Osteoblast (primary cell): Measurements from ENCODE around the gene IL31. TPM values are rescaled to one million over a fixed set of nuclear protein-coding genes. Genes with fewer than 3 reads are reported as not detected.

Source experiments
- DNase-seq: peaks from one replicate; pipeline ENCODE4 v3.0.0; 2011; ENCODE audit warnings: low spot score, mixed read lengths; ENCODE audit not compliant: insufficient read length; ENCODE audit errors: missing footprints
- H2AFZ ChIP-seq: 2 replicates; pipeline ENCODE4 v1.6.0; 2011; ENCODE audit warnings: mild to moderate bottlenecking, low read length
- H3K27ac ChIP-seq: 2 replicates; pipeline ENCODE4 v1.5.1; 2011; ENCODE audit warnings: mild to moderate bottlenecking, low read depth, low read length, moderate library complexity
- H3K27me3 ChIP-seq: 2 replicates; pipeline ENCODE4 v1.6.0; 2012; ENCODE audit warnings: mild to moderate bottlenecking, control low read depth, inconsistent platforms, low read length, moderate library complexity; ENCODE audit not compliant: insufficient read depth
- H3K36me3 ChIP-seq: 2 replicates; pipeline ENCODE4 v1.5.1; 2011; ENCODE audit warnings: mild to moderate bottlenecking, low read length, control low read depth, moderate library complexity; ENCODE audit not compliant: insufficient read depth
- H3K4me1 ChIP-seq: 2 replicates; pipeline ENCODE4 v1.5.1; 2011; ENCODE audit warnings: mild to moderate bottlenecking, low read length, control low read depth, moderate library complexity; ENCODE audit not compliant: insufficient read depth
- H3K4me2 ChIP-seq: 2 replicates; pipeline ENCODE4 v1.6.0; 2011; ENCODE audit warnings: mild to moderate bottlenecking, low read length; ENCODE audit not compliant: insufficient read depth
- H3K4me3 ChIP-seq: fragments of 200-600 bp; sonication (generic); 3 replicates; pipeline ENCODE4 v1.5.1; 2012; ENCODE audit warnings: mild to moderate bottlenecking, low read length, inconsistent platforms; ENCODE audit not compliant: insufficient read depth
- H3K79me2 ChIP-seq: 2 replicates; pipeline ENCODE4 v1.6.0; 2012; ENCODE audit warnings: mild to moderate bottlenecking, low read length, control low read depth, inconsistent platforms; ENCODE audit not compliant: insufficient read depth
- H3K9me3 ChIP-seq: 2 replicates; pipeline ENCODE4 v1.5.1; 2011; ENCODE audit warnings: low read depth, low read length, control low read depth
- H4K20me1 ChIP-seq: 2 replicates; pipeline ENCODE4 v1.6.0; 2012; ENCODE audit warnings: mild to moderate bottlenecking, low read length, control low read depth; ENCODE audit not compliant: insufficient read depth
- total RNA-seq: library from RNA; depleted of rRNA; stranded (reverse); fragments of >200 nt; gene quantifications from 2 replicates; pipeline ENCODE4 v1.2.3, GENCODE V29; 2012
- TF ChIP-seq, protein P1 (sequence below): IDR thresholded peaks from 2 replicates; pipeline ENCODE4 v1.5.1; 2011; ENCODE audit warnings: mild to moderate bottlenecking, low read depth, low read length, moderate library complexity; ENCODE audit errors: extremely low read depth

Gene IL31
- total RNA-seq, 1 donor: not detected

GRCh38 chr12:122139941-122140340 is 34.1 kb downstream of the IL31 start:
- Histone ChIP-seq H3K4me2 (no peak overlapping the region), H2AFZ (no peak overlapping the region), H3K4me3 (no peak overlapping the region), H3K79me2 (no peaks in the 10 kb centered on the region), H3K36me3 (peaks cover 54% of the 10 kb centered on the region), H4K20me1 (no peaks in the 10 kb centered on the region), H3K27ac (no peak overlapping the region), H3K4me1 (no peaks in the 10 kb centered on the region), H3K27me3 (no peaks in the 10 kb centered on the region), H3K9me3 (no peaks in the 10 kb centered on the region)
- peak; percentile 77 for DNase-seq
- TF ChIP-seq, protein P1, sequence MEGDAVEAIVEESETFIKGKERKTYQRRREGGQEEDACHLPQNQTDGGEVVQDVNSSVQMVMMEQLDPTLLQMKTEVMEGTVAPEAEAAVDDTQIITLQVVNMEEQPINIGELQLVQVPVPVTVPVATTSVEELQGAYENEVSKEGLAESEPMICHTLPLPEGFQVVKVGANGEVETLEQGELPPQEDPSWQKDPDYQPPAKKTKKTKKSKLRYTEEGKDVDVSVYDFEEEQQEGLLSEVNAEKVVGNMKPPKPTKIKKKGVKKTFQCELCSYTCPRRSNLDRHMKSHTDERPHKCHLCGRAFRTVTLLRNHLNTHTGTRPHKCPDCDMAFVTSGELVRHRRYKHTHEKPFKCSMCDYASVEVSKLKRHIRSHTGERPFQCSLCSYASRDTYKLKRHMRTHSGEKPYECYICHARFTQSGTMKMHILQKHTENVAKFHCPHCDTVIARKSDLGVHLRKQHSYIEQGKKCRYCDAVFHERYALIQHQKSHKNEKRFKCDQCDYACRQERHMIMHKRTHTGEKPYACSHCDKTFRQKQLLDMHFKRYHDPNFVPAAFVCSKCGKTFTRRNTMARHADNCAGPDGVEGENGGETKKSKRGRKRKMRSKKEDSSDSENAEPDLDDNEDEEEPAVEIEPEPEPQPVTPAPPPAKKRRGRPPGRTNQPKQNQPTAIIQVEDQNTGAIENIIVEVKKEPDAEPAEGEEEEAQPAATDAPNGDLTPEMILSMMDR: no peak

GRCh38 chr12:122139266-122139665 is 34.8 kb downstream of the IL31 start:
- no peak overlapping the region for H3K4me2 ChIP-seq
- H3K27me3 ChIP-seq: no peaks in the 10 kb centered on the region
- H3K79me2 ChIP-seq: no peaks in the 10 kb centered on the region
- peak; percentile 65 for DNase-seq
- TF ChIP-seq, protein P1: no peak
- no peaks in the 10 kb centered on the region for H3K4me1 ChIP-seq
- no peaks in the 10 kb centered on the region for H4K20me1 ChIP-seq
- H3K9me3 ChIP-seq: no peaks in the 10 kb centered on the region
- H3K4me3 ChIP-seq: no peak overlapping the region
- peaks cover 52% of the 10 kb centered on the region for H3K36me3 ChIP-seq
- H3K27ac ChIP-seq: no peak overlapping the region
- no peak overlapping the region for H2AFZ ChIP-seq

DNA sequence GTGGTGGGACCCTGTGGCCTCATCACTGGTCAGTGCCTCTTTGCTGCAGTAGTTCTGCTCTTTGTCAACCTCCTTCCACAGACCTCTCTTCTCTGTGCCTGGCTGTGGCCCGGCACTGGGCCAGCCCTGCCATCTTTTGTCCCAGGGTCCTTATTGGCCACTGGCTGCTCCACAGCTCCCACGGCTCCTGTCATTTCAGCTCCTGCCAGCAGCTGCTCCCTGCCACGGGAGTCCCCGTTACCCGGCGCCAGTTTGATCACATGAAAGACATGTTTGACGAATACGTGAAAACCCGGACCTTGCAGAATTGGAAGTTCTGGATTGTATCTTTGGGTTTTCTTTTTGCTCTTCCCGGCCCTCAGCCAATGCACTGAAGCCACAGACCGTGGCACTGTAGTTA is 35.4 kb downstream of the IL31 start:
- no peak overlapping the region for H3K4me3 ChIP-seq
- no peaks in the 10 kb centered on the region for H3K4me1 ChIP-seq
- H3K4me2 ChIP-seq: no peak overlapping the region
- H2AFZ ChIP-seq: no peak overlapping the region
- H3K9me3 ChIP-seq: no peaks in the 10 kb centered on the region
- H3K27me3 ChIP-seq: no peaks in the 10 kb centered on the region
- H3K27ac ChIP-seq: no peak overlapping the region
- TF ChIP-seq, protein P1: no peak
- H3K79me2 ChIP-seq: no peaks in the 10 kb centered on the region
- peaks cover 55% of the 10 kb centered on the region for H3K36me3 ChIP-seq
- no peaks in the 10 kb centered on the region for H4K20me1 ChIP-seq
- DNase-seq: peak; percentile 9

GRCh38 chr12:122138181-122138580 is 35.8 kb downstream of the IL31 start:
- Histone ChIP-seq H2AFZ (no peak overlapping the region), H3K4me2 (no peak overlapping the region), H3K4me3 (no peak overlapping the region), H3K4me1 (no peaks in the 10 kb centered on the region), H3K79me2 (no peaks in the 10 kb centered on the region), H3K27me3 (no peaks in the 10 kb centered on the region), H4K20me1 (no peaks in the 10 kb centered on the region), H3K27ac (no peak overlapping the region), H3K9me3 (no peaks in the 10 kb centered on the region), H3K36me3 (peaks cover 55% of the 10 kb centered on the region)
- TF ChIP-seq, protein P1: no peak
- peak; percentile 51 for DNase-seq
